ENCODE measurements around the gene CES4A.

- no peak for TF ChIP-seq BDP1 (IDR thresholded peaks at IDR 0.05; ENCODE audit: insufficient read depth, insufficient read length)
- TF ChIP-seq ZBTB43 (CRISPR knock-in tag; IDR thresholded peaks at IDR 0.05): no peak
- TF ChIP-seq MCM2 (IDR thresholded peaks at IDR 0.05; ENCODE audit: low read depth): no peak
- TF ChIP-seq CTCF (IDR thresholded peaks at IDR 0.05 in 2 of 3, conservative IDR thresholded peaks at IDR 0.05 in 1 of 3; ENCODE audit: insufficient read depth in 2 of 3, low read depth in 1 of 3, low read length in 3 of 3): no peak
- no peak for TF ChIP-seq EZH2 (IDR thresholded peaks at IDR 0.05; ENCODE audit: borderline replicate concordance, low read depth, low read length)
- TF ChIP-seq EP300 (IDR thresholded peaks at IDR 0.05; ENCODE audit: low read length): no peak
- no peak for TF ChIP-seq SP2 (IDR thresholded peaks at IDR 0.05; ENCODE audit: extremely low read depth, low read depth, low read length, poor library complexity, severe bottlenecking)
- TF ChIP-seq MAFF (IDR thresholded peaks at IDR 0.05; ENCODE audit: low read length): no peak
- no peak for TF ChIP-seq GABPA (tag; conservative IDR thresholded peaks at IDR 0.05; ENCODE audit: low read depth)
- no peak for TF ChIP-seq TSC22D4 (tag; IDR thresholded peaks at IDR 0.05)
Observed at GRCh38 chr16:66996324-66996982, 8.1 kb downstream of the CES4A start.

All from K562 (cell line).